ENCODE measurements around the gene TUBGCP5. TPM values are rescaled to one million over a fixed set of nuclear protein-coding genes. Genes with fewer than 3 reads are reported as not detected.

Gene TUBGCP5
- polyA plus RNA-seq, 1 donor from 2014 or later, result 23.3 TPM

- TF ChIP-seq REST (IDR thresholded peaks at IDR 0.05; ENCODE audit: borderline replicate concordance), result no peak
- TF ChIP-seq CTCF (IDR thresholded peaks at IDR 0.05; ENCODE audit: poor library complexity, severe bottlenecking), result no peak
- no peak for TF ChIP-seq POLR2AphosphoS5 (IDR thresholded peaks at IDR 0.05)
- no peak for TF ChIP-seq SMC3 (conservative IDR thresholded peaks at IDR 0.05; ENCODE audit: poor library complexity)
- TF ChIP-seq EP300 (conservative IDR thresholded peaks at IDR 0.05; ENCODE audit: poor library complexity, severe bottlenecking), result no peak
- no peak for TF ChIP-seq TAF1 (IDR thresholded peaks at IDR 0.05; ENCODE audit: low read depth)
- TF ChIP-seq MXI1 (conservative IDR thresholded peaks at IDR 0.05; ENCODE audit: poor library complexity, severe bottlenecking), result no peak
- TF ChIP-seq RAD21 (conservative IDR thresholded peaks at IDR 0.05), result no peak
- TF ChIP-seq EZH2 (IDR thresholded peaks at IDR 0.05; ENCODE audit: borderline replicate concordance, insufficient read depth, low read length, poor library complexity, severe bottlenecking), result no peak
- no peak overlapping the region for H3K27ac ChIP-seq (ENCODE audit: low read length)
These were observed 86.4 kb downstream of the TUBGCP5 start for GRCh38 chr15:22952796-22953579.

GRCh38 chr15:22951381-22952280, 87.7 kb downstream of the TUBGCP5 start:
- no peak for TF ChIP-seq REST (IDR thresholded peaks at IDR 0.05; ENCODE audit: borderline replicate concordance)
- TF ChIP-seq RAD21 (conservative IDR thresholded peaks at IDR 0.05), result no peak
- no peak for TF ChIP-seq MXI1 (conservative IDR thresholded peaks at IDR 0.05; ENCODE audit: poor library complexity, severe bottlenecking)
- no peak for TF ChIP-seq EP300 (conservative IDR thresholded peaks at IDR 0.05; ENCODE audit: poor library complexity, severe bottlenecking)
- no peak for TF ChIP-seq POLR2AphosphoS5 (IDR thresholded peaks at IDR 0.05)
- TF ChIP-seq CTCF (IDR thresholded peaks at IDR 0.05; ENCODE audit: poor library complexity, severe bottlenecking), result no peak
- Histone ChIP-seq H2AFZ (ENCODE audit: low read depth, low read length) (no peak overlapping the region), H3K79me2 (replicated peaks; ENCODE audit: insufficient read depth, low read length) (peaks cover 4% of the 10 kb centered on the region), H3K36me3 (ENCODE audit: insufficient read depth, low read length) (no peaks in the 10 kb centered on the region), H3K9me2 (ENCODE audit: insufficient read depth, low read length) (no peaks in the 10 kb centered on the region), H3K4me3 (ENCODE audit: low read length) (no peak overlapping the region), H3K4me2 (ENCODE audit: low read length) (no peak overlapping the region), H3K27ac (ENCODE audit: low read length) (no peak overlapping the region), H3K9me3 (ENCODE audit: low read length) (no peaks in the 10 kb centered on the region), H3K9ac (ENCODE audit: low read length) (no peak overlapping the region), H3F3A (ENCODE audit: insufficient read depth, low read length, poor library complexity, severe bottlenecking) (no peaks in the 10 kb centered on the region), H3K27me3 (ENCODE audit: insufficient read depth, low read depth, low read length) (no peaks in the 10 kb centered on the region), H4K20me1 (ENCODE audit: insufficient read depth) (no peaks in the 10 kb centered on the region)

More at GRCh38 chr15:22952796-22953579, 86.4 kb downstream of the TUBGCP5 start:
- H3K4me3 ChIP-seq (ENCODE audit: low read length), result no peak overlapping the region
- no peaks in the 10 kb centered on the region for H3K27me3 ChIP-seq (ENCODE audit: insufficient read depth, low read depth, low read length)
- H3K36me3 ChIP-seq (ENCODE audit: insufficient read depth, low read length), result no peaks in the 10 kb centered on the region
- H3K9me3 ChIP-seq (ENCODE audit: low read length), result no peaks in the 10 kb centered on the region
- H4K20me1 ChIP-seq (ENCODE audit: insufficient read depth), result no peaks in the 10 kb centered on the region
- H3K9me2 ChIP-seq (ENCODE audit: insufficient read depth, low read length), result no peaks in the 10 kb centered on the region
- peaks cover 4% of the 10 kb centered on the region for H3K79me2 ChIP-seq (replicated peaks; ENCODE audit: insufficient read depth, low read length)
- H3K4me2 ChIP-seq (ENCODE audit: low read length), result no peak overlapping the region
- H3F3A ChIP-seq (ENCODE audit: insufficient read depth, low read length, poor library complexity, severe bottlenecking), result no peaks in the 10 kb centered on the region
- no peak overlapping the region for H3K9ac ChIP-seq (ENCODE audit: low read length)
- H2AFZ ChIP-seq (ENCODE audit: low read depth, low read length), result no peak overlapping the region
